Hematopoietic multipotent progenitor cell treated with erythropoietin and hydrocortisone succinate and interleukin-3 and kit ligand, for 8 days (in vitro differentiated cells): ENCODE results near the gene ROCK2.
"Not testable (repeated sequence)": the region's sequence is repeated elsewhere in the genome, so short reads cannot be mapped to it uniquely, and the experiment has no call there.

Source experiments
- DNase-seq: peaks from one replicate; pipeline ENCODE4 v3.0.0-alpha.2; 2015

Gene ROCK2

GRCh38 chr2:11261564-11261963, 82.9 kb downstream of the ROCK2 start:
- not testable (repeated sequence) for DNase-seq

DNA sequence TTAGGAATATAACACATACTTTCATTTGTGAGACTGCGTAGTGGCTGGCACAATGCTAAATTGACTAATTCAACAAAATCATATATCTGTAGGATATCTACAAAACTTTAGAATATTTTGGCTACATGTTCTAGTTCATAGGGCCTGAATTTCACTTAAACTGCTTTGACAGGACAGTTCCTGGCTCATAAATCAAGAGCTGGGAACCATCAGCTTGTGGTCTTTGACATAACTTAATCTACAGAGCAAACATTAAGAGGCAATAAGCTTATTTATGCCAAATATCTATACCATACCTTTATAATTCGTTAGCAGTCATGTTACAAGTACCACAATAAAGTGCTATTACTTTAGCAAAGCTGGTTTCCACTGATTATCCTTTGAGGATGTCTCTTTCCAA, 83.5 kb downstream of the ROCK2 start:
- DNase-seq, result no peak

DNA sequence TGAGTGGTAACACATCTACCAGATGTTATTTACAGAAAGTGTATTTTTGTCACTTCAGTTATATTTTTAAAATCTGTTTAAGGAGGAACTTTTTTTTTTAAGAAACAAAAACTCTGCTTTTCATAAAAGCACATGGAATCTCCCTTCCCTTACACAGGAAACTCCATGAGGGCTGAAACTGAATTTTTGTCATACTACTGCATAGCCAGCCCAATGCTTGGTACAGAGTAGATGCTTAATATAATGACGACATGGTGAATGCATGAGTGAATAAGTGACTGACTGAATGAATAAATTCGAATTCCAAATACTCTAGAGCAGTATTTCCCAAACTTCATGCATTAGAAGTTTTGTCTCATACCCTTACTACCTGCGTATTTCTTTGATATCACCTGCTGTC, 86.5 kb downstream of the ROCK2 start:
- no peak for DNase-seq

DNA sequence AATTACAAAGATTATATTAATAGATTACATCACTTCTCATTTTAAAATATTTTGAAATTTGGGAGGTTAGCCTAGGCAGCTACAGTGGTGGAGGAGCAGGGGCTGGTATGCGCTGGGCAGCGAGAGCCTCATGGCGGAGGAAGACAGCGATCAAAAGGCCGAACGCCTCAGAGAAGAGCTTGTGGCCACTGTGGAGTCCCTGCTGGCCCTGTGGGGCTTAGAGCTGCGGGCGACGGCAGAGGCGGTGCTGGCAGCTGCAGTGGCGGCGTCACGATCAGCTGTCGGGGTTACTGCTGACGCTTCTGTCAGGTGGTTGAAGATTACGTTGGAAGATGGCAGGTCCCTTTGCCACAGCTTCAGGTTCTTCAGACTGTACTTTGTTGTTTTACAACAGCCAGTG, 87.4 kb downstream of the ROCK2 start:
- DNase-seq, result no peak

DNA sequence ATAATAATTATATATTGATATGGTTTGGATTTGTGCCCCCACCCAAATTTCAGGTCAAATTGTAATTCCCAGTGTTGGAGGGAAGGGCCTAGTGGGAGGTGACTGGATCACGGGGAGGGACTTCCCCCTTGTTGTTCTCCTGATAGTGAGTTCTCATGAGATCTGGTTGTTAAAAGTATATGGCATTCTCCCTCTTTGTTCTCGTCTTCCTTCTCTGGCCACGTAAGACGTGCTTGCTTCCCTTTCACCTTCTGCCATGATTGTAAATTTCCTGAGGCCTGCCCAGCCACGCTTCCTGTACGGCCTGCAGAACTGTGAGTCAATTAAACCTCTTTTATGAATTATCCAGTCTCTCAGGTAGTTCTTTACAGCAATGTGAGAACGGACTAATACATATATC, 88.3 kb downstream of the ROCK2 start:
- DNase-seq, result no peak

DNA sequence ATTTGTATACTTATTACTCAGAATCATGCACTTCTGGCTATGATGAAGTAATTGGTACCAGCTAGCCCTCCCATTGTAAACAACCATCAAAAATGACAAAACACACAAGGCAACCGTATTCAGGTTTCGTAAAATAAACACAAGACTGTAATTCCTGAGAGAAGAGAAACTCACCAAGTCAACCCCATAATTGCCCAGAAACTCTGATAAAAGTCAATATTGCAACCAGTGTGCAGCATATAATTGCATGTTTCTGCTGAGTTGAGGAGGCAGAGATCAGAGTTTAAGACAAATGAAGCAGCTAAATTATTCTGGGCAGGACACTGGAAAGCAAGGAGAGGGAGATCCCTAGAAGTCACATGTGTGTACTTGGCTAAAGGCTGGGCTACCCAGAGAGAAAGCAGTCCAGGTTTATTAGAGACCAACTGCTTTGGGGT, 90.3 kb downstream of the ROCK2 start:
- DNase-seq, result no peak

GRCh38 chr2:11252458-11252857, 92.0 kb downstream of the ROCK2 start:
- DNase-seq, result not testable (repeated sequence)

DNA sequence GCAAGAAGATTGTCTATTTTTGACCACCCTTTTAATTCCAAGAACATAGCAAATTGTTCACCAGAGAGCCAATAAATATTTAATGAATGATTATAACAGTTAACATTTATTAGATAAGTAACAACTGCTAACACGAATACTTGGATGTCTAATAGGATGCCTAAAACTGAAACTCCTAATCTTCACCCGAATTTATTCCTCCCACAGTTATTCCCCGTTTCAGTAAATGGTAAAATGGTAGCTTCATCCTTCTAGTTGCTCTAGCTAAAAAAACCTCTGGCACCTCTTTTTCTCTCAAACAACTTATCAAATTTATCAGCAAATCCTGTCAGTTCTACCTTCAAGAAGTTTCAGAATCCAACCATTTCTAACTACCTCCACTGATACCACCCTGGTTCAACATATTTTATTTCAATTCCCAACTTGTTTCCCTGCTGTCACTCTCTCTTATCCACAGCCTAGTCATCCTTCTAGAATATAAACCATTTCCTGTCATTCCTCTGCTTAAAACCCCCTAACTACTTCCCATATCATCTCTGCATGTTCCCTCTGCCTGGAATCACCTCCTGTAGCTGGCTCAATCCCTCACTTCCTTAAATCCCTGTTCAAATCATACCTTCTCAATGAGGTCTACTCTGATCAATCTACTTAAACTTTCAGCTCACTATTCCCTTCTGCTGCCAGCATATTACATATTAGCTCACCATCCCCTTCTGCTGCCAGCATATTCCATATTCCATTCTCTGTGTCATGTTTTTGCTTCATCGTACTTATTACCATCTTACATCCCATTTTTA, 93.8 kb downstream of the ROCK2 start:
- no peak for DNase-seq

DNA sequence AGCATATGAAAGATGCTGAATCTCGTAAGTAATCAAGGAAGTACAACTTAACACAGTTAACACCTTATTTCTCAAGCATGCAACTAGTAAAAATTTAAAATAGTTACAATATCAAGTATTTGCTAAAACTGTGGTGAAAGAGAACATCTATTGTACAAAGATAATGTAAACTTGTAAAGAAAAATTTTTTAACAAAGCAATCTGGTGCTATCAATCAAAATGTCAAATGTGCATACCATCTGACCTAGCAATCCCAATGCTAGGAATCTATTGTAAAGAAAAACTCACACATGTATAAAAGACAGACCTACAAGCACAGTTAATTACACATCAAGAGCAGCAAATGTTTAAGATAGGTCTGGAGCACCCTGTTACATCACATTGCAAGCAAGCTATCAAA, 99.1 kb downstream of the ROCK2 start:
- DNase-seq, result no peak

DNA sequence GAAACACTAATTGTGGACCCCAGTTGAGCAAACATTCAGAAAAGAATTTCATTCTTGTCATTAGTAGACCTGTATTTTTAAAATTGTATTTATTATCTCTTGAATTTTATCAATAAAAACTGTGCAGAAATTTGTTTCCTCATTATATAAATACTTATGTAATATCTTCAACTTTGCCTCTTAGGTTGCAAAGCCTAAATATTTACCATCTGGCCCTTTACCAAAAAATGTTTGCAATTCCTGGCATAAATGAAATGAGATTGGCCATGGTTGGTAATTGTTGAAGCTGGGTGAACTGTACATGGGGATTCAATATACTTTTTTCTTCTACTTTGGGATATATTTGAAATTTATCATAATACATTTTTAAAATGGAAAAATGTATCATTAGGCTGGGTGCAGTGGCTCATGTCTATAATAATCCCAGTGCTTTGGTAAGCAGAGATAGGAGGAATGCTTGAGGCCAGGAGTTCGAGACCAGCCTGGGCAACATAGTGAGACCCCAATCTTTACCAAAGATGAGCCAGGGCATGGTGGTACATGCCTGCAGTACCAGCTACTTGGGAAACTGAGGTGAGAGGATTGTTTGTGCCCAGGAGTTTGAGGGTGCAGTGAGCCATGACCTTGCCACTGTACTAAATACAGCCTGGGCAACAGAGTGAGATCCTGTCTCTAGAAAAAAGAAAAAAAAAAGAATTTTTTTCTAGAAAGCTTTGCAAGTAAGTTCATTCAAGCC, 100.2 kb downstream of the ROCK2 start:
- DNase-seq, result no peak

GRCh38 chr2:11243512-11243911, 100.9 kb downstream of the ROCK2 start:
- no peak for DNase-seq

GRCh38 chr2:11242542-11243174, 101.8 kb downstream of the ROCK2 start:
- peak; percentile 35 for DNase-seq

- DNase-seq, result no peak
Observed at GRCh38 chr2:11241412-11242203, 102.8 kb downstream of the ROCK2 start.

DNA sequence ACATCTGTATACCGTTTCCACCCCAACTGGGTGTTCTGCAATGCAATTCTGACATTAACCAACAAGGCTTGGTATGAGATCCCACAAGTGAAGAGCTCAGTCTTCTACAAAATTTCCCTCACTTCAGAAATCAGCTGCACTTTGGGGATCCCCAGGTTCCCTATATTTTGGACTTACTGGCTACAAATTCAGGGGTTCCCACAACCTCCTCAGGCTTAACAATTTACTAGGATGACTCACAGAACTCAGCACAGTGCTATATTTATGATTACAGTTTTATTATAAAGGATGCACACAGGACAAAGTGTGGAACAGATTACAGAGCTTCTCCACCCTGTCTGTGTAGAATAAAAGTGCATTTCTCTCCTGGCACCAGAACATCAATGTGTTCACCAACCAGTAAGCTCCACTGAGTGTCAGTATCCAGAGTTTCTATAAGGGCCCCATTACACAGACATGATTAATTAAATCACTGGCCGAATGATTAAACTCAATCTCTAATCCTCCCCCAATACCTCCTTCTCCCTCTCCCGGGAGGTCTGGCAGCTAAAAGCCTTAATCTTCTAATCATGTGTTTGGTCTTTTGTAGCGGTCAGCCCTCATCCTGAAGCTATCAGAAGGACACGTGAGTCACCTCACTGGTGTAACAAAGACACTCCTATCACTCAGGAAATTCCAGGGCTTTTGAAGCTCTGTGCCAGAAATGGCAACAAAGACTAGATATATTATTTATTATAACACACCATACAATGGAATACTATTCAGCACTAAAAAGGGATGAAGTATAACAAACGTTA, 104.6 kb downstream of the ROCK2 start:
- no peak for DNase-seq

DNA sequence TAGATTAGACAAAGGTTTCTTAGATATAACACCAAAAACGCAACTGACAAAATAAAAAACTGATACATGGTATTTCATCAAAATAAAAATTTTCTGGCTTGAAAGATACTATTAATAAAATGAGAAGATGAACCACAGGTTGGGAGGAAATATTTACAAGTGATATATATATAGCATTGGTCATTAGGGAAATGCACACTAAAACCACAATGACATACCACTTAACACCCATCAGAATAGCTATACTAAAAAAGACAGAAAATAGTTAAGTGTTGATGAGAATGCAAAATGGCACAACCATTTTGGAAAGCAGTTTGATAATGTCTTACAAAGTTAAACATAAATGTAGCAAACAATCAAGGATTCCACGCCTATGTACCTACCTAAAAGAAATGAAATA, 105.3 kb downstream of the ROCK2 start:
- DNase-seq, result no peak

DNA sequence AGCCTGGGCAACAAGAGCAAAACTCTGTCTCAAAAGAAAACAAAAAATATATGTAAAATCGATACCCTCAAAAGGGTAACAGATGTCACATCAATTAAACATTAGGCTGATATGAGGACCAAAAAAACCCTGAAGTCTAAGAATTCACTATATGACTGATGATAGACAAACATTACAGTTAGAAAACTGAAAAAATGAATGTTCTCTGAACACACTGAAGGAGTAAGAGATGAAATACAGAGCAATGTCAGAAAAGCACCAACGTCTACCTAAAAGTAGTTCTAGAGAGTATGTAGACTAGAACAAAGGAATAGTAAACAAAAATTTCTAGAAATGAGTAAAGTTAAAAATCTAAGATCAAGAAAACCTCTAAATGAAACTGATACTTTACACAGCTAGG, 107.3 kb downstream of the ROCK2 start:
- DNase-seq, result no peak

GRCh38 chr2:11236335-11236734, 108.1 kb downstream of the ROCK2 start:
- DNase-seq, result peak; percentile 66

DNA sequence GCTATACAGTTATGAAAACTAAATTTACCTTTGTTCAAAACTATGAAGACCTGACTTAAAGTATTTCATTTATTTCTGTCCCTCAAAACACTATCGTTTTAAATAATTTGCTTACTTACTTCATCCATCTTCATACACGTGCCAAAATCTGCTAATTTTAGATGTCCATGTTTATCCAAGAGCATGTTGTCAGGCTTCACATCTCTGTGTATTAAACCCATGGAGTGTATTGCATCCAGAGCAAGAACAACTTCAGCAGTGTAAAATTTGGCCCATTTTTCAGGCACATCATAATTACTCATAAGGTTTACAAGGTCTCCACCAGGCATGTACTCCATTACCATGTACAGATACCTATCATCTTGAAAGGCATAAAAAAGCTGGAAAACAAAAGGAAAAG, 108.9 kb downstream of the ROCK2 start:
- no peak for DNase-seq

- DNase-seq, result peak; percentile 63
Observed at GRCh38 chr2:11234309-11234708, 110.1 kb downstream of the ROCK2 start.

GRCh38 chr2:11231193-11231592, 113.2 kb downstream of the ROCK2 start:
- DNase-seq, result not testable (repeated sequence)

- peak; percentile 88 for DNase-seq
Observed at GRCh38 chr2:11228692-11229091, 115.7 kb downstream of the ROCK2 start.

DNA sequence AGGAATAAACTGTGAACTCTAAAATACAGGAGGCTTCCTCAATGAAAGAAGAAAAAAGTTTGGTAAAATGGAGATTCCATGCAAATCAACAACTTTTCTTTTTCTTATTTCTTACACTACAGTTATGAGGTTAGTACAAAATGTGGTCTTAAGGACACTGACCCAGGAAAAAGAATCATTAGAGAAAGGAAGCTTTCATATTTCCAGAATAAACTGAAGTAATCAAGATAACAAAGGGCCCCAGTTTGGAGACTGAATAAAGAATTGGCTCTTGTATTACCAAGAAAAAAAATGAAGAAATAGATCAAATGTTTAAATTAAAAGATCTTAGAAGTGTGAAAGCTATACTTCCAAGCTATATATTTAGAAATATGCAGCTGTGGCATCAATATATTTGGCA, 116.8 kb downstream of the ROCK2 start:
- no peak for DNase-seq
